KBM-7 (cell line): Measurements from ENCODE around the gene SLC2A14.
A peak's percentile ranks its signal among the peaks of the same experiment; 100 is the strongest.
"Not testable (repeated sequence)": the region's sequence is repeated elsewhere in the genome, so short reads cannot be mapped to it uniquely, and the experiment has no call there.

Experiments
- DNase-seq: peaks from one replicate; pipeline ENCODE4 v3.0.0-alpha.2; 2015
- in situ Hi-C: fragments of 300-500 bp; cut with MboI; formaldehyde crosslinking; loops from 2 replicates; pipeline ENCODE4 v1.14.3; 2020; ENCODE audit warnings: low sequenced_read_pairs, low pct_unique_long_range_greater_than_20kb, mixed read lengths

The SLC2A14 gene

GRCh38 chr12:7879246-7879645 is 6.5 kb upstream of the SLC2A14 start:
- no peak for DNase-seq
- in situ Hi-C loops: no loop called here

- in situ Hi-C loops: no loop called here
- no peak for DNase-seq
Measured at GRCh38 chr12:7877420-7877819, 4.7 kb upstream of the SLC2A14 start.

GRCh38 chr12:7870335-7870734 is 2.4 kb downstream of the SLC2A14 start:
- DNase-seq: no peak
- in situ Hi-C loops: no loop called here

- peak; percentile 18 for DNase-seq
- in situ Hi-C loops: no loop called here
Measured at GRCh38 chr12:7869137-7869536, 3.6 kb downstream of the SLC2A14 start.

- DNase-seq: no peak
- in situ Hi-C loops: no loop called here
Measured at GRCh38 chr12:7868391-7868790, 4.3 kb downstream of the SLC2A14 start.

- DNase-seq: no peak
- in situ Hi-C loops: no loop called here
Measured at GRCh38 chr12:7864601-7865150, 8.0 kb downstream of the SLC2A14 start.

GRCh38 chr12:7862814-7863348 is 9.8 kb downstream of the SLC2A14 start:
- in situ Hi-C loops, DNase-seq: not testable (repeated sequence)

GRCh38 chr12:7862301-7862700 is 10.4 kb downstream of the SLC2A14 start:
- in situ Hi-C loops, DNase-seq: not testable (repeated sequence)

GRCh38 chr12:7859552-7859951 is 13.2 kb downstream of the SLC2A14 start:
- DNase-seq: no peak
- in situ Hi-C loops: no loop called here

GRCh38 chr12:7857971-7858370 is 14.7 kb downstream of the SLC2A14 start:
- in situ Hi-C loops: no loop called here
- no peak for DNase-seq

- DNase-seq: no peak
- in situ Hi-C loops: no loop called here
Measured at GRCh38 chr12:7856516-7856915, 16.2 kb downstream of the SLC2A14 start.

GRCh38 chr12:7853557-7853956 is 19.2 kb downstream of the SLC2A14 start:
- in situ Hi-C loops: no loop called here

GRCh38 chr12:7851622-7852081 is 21.1 kb downstream of the SLC2A14 start:
- in situ Hi-C loops, DNase-seq: not testable (repeated sequence)

More at GRCh38 chr12:7853557-7853956, 19.2 kb downstream of the SLC2A14 start:
- DNase-seq: no peak

- DNase-seq, in situ Hi-C loops: not testable (repeated sequence)
Measured at GRCh38 chr12:7850099-7850498, 22.6 kb downstream of the SLC2A14 start.

- in situ Hi-C loops, DNase-seq: not testable (repeated sequence)
Measured at GRCh38 chr12:7848098-7848422, 24.7 kb downstream of the SLC2A14 start.

- DNase-seq, in situ Hi-C loops: not testable (repeated sequence)
Measured at GRCh38 chr12:7847226-7848097, 25.3 kb downstream of the SLC2A14 start.

GRCh38 chr12:7844116-7844515 is 28.6 kb downstream of the SLC2A14 start:
- in situ Hi-C loops: no loop called here
- no peak for DNase-seq

GRCh38 chr12:7843583-7843982 is 29.1 kb downstream of the SLC2A14 start:
- in situ Hi-C loops, DNase-seq: not testable (repeated sequence)

- in situ Hi-C loops: not testable (repeated sequence)
Measured at GRCh38 chr12:7843149-7843548, 29.6 kb downstream of the SLC2A14 start.

GRCh38 chr12:7842444-7842843 is 30.3 kb downstream of the SLC2A14 start:
- in situ Hi-C loops, DNase-seq: not testable (repeated sequence)

More at GRCh38 chr12:7843149-7843548, 29.6 kb downstream of the SLC2A14 start:
- not testable (repeated sequence) for DNase-seq
